Epidermal melanocyte (primary cell): ENCODE measurements around the gene SORCS2.
"Not testable (repeated sequence)": the region's sequence is repeated elsewhere in the genome, so short reads cannot be mapped to it uniquely, and the experiment has no call there.

ENCODE experiments used
- DNase-seq: peaks from one replicate; pipeline ENCODE4 v3.0.0; 2011; ENCODE audit warnings: low spot score; ENCODE audit not compliant: insufficient read length

SORCS2 gene

DNA sequence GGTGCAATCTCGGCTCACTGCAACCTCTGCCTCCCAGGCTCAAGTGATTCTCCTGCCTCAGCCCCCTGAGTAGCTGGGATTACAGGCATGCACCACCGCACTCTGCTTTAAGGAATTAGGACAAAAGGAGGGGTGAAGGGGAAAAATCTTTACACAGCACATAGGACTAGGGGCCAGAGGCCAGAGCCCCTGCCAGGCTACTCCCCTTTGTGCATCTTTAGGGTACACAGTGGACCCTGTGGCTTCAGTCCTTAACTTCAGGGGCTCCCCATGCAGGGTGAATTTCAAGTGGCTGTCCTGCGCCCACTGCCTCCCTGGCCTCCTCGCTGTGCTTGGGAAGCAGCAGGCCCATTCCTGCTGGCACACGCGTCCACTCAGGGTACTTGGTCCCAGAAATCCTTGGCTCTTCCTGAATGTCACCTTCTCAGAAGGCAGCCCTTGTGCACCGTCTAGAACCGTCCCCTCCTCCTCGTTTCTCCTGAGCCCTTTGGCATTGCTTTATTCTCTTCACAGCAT lies 381.3 kb downstream of the SORCS2 start:
- no peak for DNase-seq

DNA sequence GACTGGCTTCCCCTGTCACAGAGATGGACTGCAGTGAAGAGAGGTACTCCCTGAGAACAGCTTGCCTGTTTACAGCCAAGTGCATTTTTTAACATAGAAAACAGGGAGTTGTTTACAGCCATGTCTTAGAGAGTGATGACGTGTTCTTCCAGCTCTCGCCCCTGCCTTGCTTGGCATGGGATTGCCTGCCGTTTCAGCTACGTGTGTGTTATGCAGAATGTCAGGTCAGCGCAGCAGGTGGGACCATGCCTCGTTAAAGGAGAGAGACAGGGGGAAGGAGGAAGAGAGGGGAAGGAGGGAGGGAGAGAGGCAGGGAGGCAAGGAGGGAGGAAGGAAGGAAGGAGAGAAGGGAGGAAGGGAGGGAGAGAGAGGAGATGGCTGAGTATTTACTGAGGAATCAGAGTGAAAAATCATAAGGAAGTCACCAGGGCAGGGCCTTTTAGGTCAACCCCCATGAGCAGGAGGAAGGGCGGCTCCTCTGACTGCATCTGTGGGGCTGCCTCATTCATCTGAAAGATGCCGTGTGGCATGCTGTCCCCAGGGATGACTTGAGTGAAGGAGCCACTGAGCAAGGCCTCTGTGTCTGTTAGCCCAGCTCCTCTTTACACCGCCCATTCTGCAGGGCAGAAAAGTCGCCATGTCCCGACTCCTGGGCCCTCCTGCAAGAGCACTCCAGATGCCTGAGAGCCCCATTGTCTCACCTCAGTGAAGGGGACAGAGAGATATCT lies 382.1 kb downstream of the SORCS2 start:
- DNase-seq = no peak

DNA sequence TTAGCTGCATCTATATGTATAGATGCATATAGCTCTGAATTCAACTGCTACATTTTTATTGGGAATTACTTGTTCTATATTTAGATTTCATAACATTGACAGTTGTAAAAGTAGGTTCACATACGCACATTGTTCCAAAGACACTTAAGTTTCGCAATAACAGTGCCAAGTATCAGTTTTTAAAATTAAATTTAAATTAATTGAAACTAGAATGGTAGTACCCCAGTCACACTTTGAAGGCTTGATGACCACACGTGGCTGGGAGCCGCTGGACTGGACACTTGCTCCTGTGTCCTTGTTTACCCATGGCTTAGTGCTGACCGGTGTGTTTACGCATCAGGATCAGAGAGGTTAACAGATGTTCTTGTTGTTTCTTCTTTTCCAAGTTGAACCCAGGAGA lies 383.1 kb downstream of the SORCS2 start:
- DNase-seq = no peak

DNA sequence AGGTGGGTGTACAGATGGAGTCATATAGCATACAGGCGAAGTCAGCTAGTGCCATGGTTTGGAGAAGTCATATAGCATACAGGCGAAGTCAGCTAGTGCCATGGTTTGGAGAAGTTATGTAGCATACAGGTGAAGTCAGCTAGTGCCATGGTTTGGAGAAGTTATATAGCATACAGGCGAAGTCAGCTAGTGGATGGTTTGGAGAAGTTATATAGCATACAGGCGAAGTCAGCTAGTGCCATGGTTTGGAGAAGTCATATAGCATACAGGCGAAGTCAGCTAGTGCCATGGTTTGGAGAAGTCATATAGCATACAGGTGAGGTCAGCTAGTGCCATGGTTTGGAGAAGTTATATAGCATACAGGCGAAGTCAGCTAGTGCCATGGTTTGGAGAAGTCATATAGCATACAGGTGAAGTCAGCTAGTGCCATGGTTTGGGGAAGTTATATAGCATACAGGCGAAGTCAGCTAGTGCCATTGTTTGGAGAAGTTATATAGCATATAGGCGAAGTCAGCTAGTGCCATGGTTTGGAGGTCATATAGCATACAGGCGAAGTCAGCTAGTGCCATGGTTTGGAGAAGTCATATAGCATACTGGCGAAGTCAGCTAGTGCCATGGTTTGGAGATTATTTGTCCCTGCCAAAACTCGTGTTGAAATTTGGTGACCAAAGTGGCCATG lies 385.2 kb downstream of the SORCS2 start:
- DNase-seq = not testable (repeated sequence)

DNA sequence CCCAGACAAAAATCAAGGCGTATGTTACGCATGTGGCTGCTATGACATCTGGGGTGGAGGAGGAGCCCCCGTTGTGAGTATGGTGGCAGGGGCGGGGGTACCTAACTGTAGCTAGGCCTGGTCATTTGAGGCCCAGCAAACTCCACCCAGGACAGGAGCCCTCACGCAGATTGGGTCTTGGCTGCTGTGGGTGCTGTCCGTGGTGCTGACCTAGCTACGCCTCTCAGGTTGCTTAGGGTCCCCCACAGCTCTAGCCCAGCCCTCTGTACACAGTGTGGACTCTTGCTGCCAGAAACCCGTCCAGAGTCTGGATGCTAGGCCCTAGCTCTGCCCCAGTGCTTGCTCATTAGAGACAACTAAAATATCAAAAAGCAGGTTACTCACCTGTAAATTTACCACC lies 389.1 kb downstream of the SORCS2 start:
- no peak for DNase-seq

DNA sequence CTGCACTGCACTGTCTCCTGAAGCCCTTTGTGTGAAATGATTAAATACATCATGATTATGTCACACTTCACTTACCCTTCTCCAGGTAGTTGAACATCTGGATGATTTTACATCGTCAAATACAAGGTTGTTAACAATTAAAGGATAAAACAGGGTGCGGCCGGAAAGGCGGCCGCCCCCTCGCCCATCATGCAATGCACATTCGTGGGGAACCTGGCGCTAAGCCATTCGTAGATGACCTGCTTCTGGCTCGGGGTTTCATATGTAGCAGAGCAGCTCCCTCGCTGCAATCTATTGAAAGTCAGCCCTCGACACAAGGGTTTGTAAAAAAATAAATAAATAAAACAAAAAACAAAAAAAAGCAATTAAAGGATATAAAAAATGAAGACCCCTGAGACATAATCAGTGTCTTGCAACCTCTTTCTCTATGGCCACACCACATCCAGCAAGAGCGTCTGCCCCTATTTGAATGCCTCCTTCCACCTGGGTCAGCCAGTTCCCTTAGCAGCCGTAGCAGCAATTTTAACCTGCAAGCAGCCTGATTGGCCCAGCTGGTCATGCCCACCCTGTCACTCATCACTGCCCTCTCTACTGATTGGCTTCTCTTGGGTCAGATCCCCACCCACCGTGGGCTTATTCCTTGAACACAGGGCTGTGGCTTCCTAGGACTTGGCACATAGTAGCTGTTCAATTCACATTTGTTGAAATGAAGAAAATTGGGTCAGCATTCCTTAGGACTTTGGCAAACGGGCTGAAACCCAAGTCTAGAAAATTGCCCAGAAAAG lies 390.2 kb downstream of the SORCS2 start:
- no peak for DNase-seq

DNA sequence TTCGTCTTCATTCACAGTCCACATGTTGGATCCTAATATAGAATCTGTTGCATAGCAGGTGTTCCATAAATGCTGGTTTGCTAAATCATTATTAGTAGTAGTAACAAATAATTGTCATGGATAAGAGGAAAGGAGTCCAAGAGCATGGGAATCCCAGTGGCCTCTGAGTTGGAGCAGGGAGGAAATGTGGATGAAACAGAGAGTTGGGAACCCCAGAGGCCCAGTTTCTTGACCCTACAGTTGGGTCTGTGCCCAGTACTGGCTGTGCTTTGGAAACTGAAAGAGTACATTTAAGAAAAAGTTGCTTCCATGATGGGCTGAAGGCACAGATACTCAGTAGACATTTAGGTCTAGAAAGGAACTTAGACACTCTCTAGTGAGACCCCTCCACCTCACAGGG lies 391.8 kb downstream of the SORCS2 start:
- DNase-seq = no peak

DNA sequence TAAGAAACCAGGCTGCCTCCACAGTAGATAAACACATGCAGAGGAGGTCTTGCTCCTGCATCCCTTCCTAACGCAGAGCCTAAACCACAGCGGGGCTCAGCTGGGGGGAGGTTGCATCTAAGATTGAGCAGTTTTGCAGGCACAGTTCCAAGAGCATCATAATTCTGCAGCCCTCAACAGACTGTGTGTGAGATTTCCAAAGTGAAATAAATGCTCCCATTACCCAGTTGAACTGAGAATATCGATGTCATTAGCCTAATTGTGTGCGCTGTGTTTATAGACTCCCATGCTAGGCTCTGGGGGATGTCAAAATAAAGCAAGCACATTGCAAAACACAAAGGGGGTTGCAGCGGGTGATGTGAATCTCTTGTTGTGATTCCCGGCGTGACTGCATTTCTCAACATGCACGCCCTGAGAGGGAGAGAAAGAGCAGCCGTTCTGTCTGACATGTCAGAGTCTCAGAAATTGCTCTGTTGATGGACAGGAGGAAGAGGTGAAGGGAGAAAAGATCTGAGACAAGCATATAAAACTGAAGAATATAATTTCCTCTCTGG lies 392.3 kb downstream of the SORCS2 start:
- DNase-seq = no peak

DNA sequence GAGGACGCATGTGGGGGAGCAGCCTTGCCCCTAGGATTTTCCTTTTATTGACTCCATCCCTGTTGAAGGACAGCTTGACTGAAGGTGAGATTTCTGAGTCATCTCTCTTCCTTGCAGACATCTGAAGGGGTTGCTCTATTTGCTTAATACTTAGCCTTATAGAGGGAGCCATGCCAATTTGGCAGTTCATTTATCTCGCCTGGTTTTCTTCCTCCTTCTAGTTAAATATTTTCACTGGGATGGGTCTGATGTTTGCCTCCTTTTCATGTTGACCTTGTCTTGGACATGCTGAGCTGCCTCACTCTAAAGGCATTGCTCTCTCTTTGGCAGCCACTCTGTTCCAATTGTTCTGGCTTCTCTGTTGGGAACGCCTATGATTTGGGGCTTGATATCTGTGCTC lies 393.4 kb downstream of the SORCS2 start:
- DNase-seq = no peak

DNA sequence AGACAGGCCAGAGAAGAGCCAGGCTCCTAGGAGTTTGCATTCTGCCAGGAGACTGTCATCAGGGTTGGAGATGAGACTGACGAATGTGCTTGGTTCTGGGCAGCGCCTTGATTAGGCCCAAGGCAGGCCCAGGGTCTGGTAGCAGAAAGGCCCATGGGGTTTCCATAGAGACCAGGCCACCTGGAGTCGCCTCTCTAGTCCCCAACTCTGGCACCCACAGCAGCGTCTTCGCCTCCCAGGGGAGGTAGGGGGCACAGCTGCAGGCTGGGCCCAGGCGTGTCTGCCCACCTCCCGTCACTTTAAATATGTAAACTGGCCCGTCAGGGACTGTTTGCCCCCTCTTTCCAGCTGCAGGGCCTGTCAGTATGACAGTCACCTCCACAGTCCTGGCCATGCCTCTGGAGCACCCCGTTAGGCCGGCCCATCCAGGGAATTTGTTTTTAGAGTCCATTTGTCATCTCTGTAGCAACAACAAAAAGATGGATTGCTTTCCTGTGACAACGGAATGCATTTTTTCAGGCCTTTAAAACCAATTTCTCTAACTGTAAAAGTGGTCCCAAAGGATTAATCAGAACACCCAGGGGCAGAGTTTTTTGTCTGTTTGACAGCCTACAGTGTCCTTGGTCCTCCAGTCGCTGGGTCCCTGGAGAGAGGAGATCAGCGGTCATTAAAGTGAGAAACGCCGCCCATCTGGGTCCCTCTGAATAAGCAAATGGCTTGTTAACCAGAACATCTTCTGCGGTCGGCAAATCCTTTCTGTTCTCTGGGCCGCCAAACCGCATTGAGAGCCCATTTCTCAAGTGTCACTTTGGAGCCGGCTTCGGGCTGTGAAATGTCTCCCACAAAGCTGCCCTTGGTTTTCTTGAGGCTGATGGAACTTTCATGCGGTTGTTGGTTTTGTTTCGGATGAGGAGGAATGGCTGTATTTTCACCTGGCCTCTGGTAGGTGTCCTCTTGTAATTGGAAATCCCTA lies 395.4 kb downstream of the SORCS2 start:
- DNase-seq = no peak

DNA sequence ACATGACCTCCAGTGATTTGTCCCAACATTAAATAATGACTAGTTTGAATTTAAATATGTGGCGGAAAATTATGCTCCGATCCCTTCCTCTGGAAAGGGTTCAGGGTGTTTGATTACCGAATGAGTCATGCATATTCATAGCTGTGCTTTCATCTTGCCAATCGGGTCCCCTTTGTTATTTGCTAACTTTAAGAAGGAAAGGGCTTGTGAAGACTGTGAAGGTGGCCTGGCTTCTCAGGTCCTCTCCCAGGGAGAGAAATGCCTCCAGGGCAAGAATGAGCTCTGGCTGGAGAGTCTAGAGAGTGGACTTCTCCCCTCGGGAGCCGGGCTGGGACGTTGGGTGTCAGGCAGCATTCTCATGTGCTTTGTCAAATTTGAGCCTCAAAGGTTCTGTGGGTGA lies 397.9 kb downstream of the SORCS2 start:
- no peak for DNase-seq

DNA sequence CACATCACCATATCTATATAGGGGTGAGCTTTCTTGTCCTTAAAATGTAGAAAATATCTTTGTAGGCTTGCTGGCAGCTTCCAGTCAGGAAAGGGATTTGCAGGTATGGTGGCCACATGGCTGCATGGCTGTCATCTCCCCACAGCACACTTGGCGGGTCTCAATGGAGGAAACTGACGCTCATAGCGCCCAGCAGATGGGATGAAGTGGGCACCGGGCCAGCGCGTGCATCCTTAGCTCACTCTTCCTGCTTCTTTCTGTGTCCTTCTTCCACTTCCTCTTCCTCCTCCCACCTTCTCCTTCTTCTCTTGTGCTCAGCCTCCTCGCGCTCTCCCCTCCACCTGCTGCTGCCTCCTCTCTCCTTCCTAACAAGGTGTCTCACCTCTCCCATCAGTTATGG lies 398.6 kb downstream of the SORCS2 start:
- DNase-seq = no peak

DNA sequence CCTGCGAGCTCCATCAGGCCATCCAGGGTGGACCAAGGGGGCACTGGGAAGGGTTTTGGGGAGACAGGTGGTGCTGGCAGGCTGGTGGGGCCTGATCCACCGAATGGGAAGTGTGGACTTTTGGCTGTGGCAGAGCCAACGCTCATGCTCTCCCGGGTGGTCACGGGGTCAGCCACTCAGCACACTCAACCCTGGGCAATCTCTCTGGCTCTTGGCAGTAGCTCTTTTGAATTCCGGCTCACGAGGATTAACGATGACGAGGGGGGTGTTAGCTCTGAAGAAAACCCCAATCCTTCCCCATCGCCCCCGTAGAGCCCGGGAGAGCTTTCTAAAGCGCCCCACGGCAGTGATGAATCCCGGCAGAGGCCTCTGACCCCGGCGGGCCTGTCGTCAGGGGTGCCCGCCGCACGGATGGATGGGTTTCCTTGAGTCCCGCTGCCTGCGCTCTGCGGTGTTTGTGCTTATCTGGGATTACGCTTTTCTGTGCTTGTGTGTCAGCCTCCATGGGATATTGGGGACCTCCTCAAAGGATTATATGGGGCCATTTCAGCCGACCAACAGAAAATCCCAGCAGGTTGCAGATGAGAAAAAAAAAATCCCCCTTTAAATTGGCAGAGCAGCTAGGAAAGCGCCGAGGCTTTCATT lies 399.2 kb downstream of the SORCS2 start:
- no peak for DNase-seq

DNA sequence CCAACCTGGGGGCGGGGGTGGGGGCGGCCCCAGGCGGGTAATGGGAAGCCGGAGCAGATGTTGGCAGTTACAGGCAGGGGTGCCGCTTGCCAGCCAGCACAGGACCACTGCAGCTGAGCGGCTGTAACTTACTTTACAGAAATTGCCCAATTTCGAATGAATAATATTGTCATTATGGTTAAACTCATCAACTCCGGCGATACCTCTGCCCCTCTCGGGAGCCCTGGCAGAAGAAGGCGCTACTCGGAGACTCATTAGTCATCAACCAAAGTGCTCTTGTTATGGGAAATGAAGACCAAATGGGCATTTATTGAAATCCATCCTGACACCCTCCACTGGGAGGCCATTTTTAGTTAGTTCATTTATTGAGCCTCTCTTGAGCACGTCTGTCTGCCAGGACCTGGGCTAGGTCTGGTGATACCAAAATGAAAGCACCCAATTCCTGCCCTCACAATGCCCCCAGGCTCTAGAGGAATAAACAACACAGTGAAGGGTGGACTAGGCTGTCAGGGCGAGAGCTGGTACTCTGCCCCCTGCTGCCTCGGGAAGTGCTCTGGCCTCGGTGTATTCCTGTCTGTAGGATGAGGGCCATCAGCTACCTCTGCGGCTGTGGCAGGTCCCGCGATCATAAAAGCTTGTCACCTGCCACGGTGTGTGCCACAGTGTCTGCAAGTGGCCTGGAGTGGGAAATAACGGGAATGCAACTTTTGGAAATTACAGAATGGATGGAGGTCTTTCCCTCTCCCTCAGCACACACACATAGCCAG lies 401.5 kb downstream of the SORCS2 start:
- no peak for DNase-seq

DNA sequence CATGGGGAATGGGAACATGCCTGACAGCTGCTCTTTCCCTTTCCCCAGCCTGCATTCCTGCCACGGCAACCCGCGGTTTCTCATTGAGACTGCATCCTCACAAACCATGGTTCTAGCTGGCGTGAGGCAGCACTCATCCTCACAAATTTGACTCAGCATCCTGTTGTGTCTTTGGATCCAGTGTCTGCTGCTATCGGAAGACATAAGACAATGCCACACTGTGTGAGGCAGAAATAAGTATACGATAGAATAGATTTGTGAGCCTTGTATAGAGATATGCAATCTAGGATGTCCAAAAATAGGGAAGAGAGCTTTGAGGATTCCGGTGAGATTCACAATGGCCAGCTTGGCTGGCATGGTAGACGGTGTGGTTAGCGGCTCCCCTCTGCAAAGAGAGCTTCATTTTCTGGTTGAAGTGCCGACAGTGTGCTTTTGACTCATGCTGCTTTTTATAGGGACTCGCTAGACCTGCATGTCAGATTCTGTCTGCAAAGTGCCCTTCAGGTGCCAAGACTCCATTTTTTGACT lies 403.7 kb downstream of the SORCS2 start:
- no peak for DNase-seq

DNA sequence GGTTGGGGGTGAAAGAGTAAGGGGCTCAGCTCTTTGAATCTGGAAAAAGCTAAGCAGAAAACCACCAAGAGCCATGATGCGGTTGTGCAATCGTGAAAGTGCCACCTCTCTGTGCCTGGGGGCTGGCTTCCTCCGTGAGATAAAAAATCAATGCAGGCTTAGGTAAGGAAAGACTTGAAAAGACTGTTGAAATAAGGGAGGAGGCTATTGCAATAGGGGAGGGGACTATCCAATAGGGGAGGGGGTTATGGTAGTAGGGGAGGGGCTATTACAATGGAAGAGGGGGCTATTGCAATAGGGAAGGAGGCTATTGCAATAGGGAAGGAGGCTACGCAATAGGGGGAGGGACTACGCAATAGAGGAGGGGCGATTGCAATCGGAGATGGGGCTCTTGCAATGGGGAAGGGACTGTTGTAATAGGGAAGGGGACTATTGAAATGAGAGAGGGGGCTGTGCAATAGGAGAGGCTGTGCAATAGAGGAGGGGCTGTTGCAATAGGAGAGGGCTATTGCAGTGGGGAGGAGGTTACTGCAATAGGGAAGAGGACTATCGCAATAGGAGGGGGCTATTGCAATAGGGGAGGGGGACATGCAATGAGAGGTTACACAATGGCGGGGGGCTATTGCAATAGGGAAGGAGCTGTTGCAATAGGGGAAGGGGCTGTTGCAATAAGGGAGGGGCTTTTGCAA lies 404.7 kb downstream of the SORCS2 start:
- no peak for DNase-seq

DNA sequence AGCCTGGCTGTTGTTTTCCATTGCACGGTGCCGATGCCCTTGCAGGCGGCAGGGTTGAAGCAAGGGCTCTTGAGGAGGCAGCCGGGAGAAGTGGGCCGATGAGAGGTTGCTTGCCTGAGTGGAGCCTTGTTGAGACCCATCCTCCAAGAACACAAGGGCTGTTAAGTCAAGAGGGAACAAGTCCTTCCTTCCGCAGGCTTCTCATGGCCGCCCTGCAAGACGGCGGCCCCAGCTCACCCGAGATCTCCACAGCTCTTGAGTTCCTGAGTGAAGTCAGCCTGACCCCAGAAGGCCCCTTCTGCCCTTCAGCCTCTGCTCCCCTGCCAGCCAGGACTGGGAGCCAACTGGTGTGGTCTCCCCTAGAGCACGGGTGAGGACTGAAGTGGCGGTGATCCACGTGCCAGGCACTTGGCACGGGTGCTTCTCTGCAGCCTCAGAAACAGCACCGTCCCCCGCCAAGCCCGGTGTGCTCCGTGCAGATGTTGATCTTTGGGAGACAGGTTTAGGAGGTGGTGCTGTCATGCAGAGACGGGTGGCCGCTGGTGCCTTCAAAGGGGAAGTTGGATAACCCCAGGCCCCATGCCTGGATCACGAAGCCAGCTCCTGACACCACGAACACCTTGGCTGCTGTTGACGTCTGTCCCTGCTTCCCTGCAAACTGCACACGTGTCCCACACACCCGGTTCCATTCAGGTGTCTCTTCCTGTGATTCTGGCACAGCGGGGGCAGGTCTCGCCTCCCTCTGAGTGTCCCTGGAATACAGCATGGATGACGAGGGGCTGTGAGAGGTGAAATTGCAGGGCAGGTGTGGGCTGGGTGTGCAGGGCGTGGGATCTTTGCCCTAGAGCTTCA lies 406.8 kb downstream of the SORCS2 start:
- no peak for DNase-seq

DNA sequence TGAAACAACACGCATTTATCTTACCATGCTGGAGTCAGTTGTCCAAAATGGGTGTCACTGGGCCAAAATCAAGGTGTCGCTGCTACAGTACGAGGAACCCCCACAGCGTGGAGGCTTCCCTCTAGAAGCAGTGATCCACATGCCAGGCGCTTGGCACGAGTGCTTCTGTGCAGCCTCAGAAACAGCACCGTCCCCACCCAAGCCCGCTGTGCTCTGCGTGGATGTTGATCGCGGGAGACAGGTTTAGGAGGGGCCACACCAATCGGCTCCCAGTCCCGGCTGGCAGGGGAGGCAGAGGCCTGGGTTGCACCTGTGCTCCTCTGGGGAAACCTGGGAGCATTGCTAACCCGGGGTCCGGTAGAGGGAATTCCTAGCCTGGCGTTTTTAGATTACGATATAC lies 407.9 kb downstream of the SORCS2 start:
- DNase-seq = no peak
